NCI-H2171 (cell line): ENCODE data around the gene WDR12.
"Not testable (repeated sequence)": the region's sequence is repeated elsewhere in the genome, so short reads cannot be mapped to it uniquely, and the experiment has no call there.

Experiments
- DNase-seq: peaks from one replicate; lab custom pipeline; 2025; lab: John Stamatoyannopoulos, UW

The WDR12 gene

GRCh38 chr2:202911512-202912341 is at the start of gene WDR12, which contains the start of gene CARF:
WDR12 (minus strand) TSS chr2:202911673; CDS start chr2:202911476, 197 bp downstream.
CARF (plus strand) TSS chr2:202912275; CDS start chr2:202941903, 29,628 bp downstream.
- peak; percentile 94 for DNase-seq

- no peak for DNase-seq
Observed at GRCh38 chr2:202960524-202960923, 49.1 kb upstream of the WDR12 start.

GRCh38 chr2:202950592-202950991 is 39.1 kb upstream of the WDR12 start:
- DNase-seq: no peak

- DNase-seq: not testable (repeated sequence)
Observed at GRCh38 chr2:202949333-202949732, 37.9 kb upstream of the WDR12 start.

- DNase-seq: no peak
Observed at GRCh38 chr2:202945497-202945896, 34.0 kb upstream of the WDR12 start.

GRCh38 chr2:202944816-202945215 is 33.3 kb upstream of the WDR12 start:
- DNase-seq: no peak

- DNase-seq: no peak
Observed at GRCh38 chr2:202944408-202944807, 32.9 kb upstream of the WDR12 start.

- DNase-seq: no peak
Observed at GRCh38 chr2:202941771-202942170, 30.3 kb upstream of the WDR12 start.

GRCh38 chr2:202938960-202939359 is 27.5 kb upstream of the WDR12 start:
- no peak for DNase-seq

- DNase-seq: no peak
Observed at GRCh38 chr2:202934456-202934855, 23.0 kb upstream of the WDR12 start.

GRCh38 chr2:202933958-202934357 is 22.5 kb upstream of the WDR12 start:
- DNase-seq: no peak

GRCh38 chr2:202933139-202933510 is 21.7 kb upstream of the WDR12 start:
- DNase-seq: no peak

- DNase-seq: no peak
Observed at GRCh38 chr2:202932425-202933138, 21.1 kb upstream of the WDR12 start.

GRCh38 chr2:202918860-202919259 is 7.4 kb upstream of the WDR12 start:
- DNase-seq: no peak

- DNase-seq: not testable (repeated sequence)
Observed at GRCh38 chr2:202912342-202913201, 1.1 kb upstream of the WDR12 start.

GRCh38 chr2:202911203-202911511 is 316 bp downstream of the WDR12 start:
- no peak for DNase-seq

GRCh38 chr2:202910698-202911097 is 775 bp downstream of the WDR12 start:
- DNase-seq: no peak

GRCh38 chr2:202910250-202910649 is 1.2 kb downstream of the WDR12 start:
- not testable (repeated sequence) for DNase-seq

- no peak for DNase-seq
Observed at GRCh38 chr2:202909394-202910192, 1.9 kb downstream of the WDR12 start.

GRCh38 chr2:202908186-202908585 is 3.3 kb downstream of the WDR12 start:
- no peak for DNase-seq

- not testable (repeated sequence) for DNase-seq
Observed at GRCh38 chr2:202905507-202905906, 6.0 kb downstream of the WDR12 start.

GRCh38 chr2:202885190-202885589 is 26.3 kb downstream of the WDR12 start:
- DNase-seq: no peak
